Stimulated activated naive CD4-positive, alpha-beta T cell (primary cell): ENCODE results near the gene CLIC4.
"Not testable (repeated sequence)": the region's sequence is repeated elsewhere in the genome, so short reads cannot be mapped to it uniquely, and the experiment has no call there.

Experiments
- DNase-seq, 6 experiments: peaks; one replicate each; lab custom pipeline; 2025; lab: John Stamatoyannopoulos, UW

Gene CLIC4

GRCh38 chr1:24773618-24774017 is 28.4 kb downstream of the CLIC4 start:
- DNase-seq = no peak

GRCh38 chr1:24775348-24775747 is 30.1 kb downstream of the CLIC4 start:
- no peak for DNase-seq

- DNase-seq = no peak
These were observed 30.7 kb downstream of the CLIC4 start for GRCh38 chr1:24775916-24776315.

DNA sequence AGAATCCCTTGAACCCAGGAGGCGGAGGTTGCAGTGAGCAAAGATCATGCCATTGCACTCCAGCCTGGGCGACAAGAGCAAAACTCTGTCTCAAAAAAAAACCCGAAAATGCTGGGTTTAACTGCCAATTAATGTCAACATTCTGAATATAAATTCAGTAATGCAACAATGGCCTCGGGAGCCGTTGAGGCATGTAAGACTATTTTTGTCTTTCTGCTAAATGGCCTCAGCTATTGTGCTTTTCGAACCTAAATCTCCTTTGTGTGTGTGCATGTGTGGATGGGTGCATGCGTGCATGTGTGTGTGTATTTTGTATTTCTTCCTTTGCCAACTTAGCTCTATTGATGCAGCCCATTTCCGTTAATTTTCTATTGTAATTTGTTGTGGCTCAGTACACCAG is 31.6 kb downstream of the CLIC4 start:
- DNase-seq = no peak

DNA sequence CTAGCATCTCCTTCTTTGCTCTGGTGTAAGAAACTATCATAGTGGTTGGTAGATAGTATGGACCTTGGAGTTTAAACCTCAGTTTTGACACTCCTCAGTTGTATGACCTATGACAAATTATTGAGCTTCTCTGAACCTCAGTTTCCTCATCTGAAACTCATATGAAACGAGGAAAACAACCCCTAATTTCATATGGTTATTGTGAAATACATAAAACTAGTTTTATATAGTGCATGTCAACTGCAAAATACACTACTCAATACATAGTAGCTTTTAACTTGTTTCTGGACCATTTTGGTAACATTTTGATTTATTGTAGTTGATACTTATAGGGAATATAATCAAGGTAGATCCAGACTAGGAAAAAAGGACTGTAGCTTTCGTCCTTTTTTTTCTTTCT is 32.9 kb downstream of the CLIC4 start:
- DNase-seq = no peak

DNA sequence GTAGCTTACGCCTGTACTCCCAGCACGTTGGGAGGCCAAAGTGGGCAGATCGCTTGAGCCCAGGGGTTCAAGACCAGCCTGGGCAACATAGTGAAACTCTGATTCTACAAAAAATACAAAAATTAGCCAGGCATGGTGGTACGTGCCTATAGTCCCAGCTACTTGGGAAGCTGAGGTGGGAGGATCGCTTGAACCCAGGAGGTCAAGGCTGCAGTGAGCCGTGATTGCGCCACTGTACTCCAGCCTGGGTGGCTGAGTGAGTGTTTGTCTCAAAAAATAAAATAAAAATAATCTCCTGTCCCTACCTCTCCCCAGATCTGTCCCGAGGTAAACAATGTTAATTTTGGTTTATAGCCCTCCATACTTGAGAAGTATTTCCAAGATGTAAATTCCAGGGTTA is 34.0 kb downstream of the CLIC4 start:
- not testable (repeated sequence) for DNase-seq

DNA sequence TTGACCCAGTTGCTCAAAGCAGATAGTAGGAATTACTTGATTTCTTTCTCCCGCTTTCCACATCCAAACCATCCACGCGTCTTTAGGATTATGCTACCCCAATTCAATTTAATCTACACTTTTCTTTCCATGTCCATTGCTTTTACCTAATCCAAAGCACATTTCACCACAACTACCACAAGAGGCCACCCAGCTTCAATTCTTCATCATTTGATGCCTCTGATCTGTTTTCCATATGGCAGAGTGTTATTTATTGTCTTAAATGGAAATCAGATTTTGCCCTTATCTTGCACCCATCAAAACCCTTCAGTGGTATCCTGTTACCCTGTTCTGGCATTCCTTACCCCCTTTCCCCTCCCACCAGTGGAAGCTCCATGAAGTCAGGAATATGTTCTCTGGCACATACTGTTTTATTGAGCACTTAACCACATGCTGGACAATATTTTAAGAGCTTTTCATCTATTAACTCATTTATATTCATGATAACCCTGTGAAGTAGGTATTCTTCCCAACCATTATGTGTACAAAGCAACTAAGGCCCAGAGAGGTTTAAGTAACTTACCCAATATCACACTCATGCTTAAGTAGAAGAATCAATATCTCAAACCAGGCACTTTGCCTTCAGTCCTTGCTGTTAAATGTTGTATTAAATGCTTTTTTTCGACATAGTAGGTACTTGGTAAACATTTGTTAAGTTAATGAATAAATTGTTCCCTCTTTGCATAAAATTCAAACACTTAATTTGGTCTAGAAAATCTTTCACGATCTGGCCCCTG is 34.6 kb downstream of the CLIC4 start:
- DNase-seq = no peak

- DNase-seq = not testable (repeated sequence)
These were observed 35.4 kb downstream of the CLIC4 start for GRCh38 chr1:24780626-24781025.

GRCh38 chr1:24782689-24783088 is 37.4 kb downstream of the CLIC4 start:
- no peak for DNase-seq

DNA sequence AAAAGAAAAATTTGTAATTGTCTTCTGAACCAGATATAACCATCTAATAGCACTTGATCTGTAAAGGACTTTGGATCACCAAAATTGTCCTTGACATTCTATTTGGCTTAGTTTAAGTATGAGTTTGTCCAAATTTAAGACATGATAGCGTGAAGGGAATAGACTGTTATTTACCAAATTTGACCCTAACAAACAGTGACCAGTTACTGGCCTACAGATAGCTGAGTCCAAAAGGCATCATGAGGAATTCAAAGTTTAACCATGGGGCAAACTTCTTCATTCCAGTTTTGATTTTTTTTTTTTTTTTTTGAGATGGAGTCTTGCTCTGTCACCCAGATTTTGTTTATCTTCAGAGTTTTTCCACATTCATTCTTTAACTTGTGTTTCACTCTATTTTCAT is 38.5 kb downstream of the CLIC4 start:
- DNase-seq = no peak

DNA sequence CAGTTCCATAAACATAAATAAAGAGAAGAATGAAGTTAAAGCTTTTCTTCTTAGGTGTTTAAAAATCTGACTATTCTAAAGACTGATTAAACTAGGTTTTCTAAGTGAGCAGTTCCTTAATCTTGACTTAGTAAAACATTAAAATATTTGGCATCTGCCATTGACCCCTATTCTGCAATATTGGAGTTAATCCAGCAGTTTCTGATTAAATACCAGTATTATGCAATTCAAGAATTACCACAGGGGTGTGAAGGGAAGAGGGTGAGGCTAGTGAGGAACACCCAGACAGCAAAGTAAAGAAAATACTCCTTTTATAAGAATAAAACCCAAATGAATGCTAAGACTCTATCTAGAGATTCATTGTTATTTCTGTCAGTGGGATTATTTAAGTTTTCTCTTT is 40.9 kb downstream of the CLIC4 start:
- no peak for DNase-seq

- no peak for DNase-seq
These were observed 45.2 kb downstream of the CLIC4 start for GRCh38 chr1:24790490-24790889.

DNA sequence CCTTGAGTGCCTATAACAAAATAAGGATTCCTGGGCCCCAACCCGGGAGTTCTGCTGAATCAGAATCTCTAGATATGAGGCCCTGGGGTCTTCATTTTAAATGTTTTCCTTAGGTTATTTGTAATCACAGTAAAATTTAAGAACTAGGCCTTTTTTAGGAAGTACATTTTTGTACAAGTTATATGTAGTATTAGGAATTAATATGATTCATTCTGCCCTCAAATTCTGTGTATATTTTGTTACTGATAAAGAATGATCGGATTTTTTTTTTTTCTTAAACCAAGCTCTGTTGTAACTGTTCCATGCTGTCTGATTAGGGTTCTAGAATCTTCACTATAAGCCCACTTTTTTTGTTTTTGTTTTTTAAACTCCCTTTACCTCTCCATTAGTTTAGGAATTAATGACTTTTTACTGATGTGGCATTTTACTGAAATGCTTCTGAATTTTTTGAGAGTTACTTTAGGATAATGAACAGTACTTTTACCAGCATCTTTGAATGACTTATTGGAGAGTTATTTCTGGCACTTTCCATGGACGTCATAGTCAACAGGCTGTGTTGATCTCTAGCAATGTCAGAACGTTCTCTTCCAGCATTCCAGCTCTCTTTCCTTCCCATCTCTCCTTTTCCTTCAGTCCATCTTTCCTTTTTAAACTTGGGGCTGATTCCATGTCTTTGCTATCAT is 48.3 kb downstream of the CLIC4 start:
- DNase-seq = no peak

GRCh38 chr1:24794130-24794502 is 48.9 kb downstream of the CLIC4 start:
- not testable (repeated sequence) for DNase-seq

- no peak for DNase-seq
These were observed 50.0 kb downstream of the CLIC4 start for GRCh38 chr1:24795236-24795635.

DNA sequence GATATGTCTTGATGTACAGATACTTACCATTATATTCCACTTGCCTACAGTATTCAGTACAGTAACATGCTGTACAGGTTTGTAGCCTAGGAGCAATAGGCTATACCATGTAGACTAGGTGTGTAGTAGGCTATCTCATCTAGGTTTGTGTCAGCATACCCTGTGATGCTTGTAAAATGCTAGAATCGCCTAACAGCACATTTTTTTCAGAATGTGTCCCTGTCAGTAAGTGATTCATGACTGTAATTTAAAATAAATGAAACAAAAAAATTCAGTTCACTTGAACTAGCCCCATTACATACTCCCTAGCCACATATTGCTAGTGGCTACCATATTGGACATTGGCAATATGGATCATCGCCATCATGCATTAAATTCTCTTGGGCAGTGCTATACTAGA is 51.3 kb downstream of the CLIC4 start:
- DNase-seq = no peak

DNA sequence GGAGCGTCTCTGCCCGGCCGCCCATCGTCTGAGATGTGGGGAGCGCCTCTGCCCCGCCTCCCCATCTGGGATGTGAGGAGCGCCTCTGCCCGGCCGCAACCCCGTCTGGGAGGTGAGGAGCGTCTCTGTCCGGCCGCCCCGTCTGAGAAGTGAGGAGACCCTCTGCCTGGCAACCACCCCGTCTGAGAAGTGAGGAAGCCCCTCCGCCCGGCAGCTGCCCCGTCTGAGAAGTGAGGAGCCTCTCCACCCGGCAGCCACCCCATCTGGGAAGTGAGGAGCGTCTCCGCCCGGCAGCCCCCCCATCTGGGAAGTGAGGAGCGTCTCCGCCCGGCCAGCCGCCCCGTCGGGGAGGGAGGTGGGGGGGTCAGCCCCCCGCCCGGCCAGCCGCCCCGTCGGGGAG is 54.0 kb downstream of the CLIC4 start:
- not testable (repeated sequence) for DNase-seq

- no peak for DNase-seq
These were observed 55.9 kb downstream of the CLIC4 start for GRCh38 chr1:24801176-24801575.

DNA sequence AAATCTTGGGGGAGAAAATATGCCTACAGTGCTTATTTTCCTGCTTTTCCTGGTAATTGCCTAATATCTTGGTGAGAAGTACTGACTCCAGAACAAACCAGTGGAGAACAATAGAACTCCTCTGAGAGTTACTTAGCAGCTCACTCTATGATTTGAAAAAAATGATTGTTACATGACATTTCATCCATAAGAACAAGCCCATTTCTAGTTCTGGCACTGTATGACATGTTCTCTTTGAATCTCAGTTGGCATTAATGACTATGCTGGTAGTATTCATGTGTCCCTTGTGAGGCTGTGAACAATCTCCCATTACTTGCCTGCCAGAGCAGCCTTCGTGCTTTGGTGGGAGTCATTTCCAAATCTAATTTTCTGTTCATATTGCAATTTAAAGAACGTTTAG is 58.0 kb downstream of the CLIC4 start:
- no peak for DNase-seq

DNA sequence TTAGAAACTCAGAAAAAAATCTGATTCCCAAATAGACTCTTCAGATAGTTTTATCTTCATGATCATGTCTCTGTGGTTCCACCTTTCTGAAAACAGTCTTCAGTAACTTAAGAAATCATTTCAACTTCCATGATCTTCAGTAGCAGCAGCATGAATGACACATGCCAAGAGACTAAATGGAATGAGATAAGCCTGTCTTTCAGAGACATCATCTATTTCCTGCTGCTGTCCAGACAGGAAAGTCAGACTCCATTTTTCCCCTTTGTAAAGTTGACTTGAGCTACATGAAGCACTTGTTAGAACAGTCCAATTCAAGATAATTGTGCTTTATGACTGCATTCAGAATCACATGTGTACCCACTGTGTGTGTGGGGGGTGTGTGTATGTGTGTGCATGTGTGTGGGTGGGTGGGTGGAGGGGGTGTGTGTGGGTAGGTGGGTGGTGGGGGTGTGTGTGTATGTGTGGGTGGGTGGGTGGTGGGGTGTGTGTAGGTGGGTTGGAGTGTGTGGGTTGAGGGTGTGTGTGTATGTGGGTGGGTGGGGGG is 58.8 kb downstream of the CLIC4 start:
- DNase-seq = no peak

GRCh38 chr1:24805534-24806301 is 60.5 kb downstream of the CLIC4 start:
- DNase-seq = no peak

DNA sequence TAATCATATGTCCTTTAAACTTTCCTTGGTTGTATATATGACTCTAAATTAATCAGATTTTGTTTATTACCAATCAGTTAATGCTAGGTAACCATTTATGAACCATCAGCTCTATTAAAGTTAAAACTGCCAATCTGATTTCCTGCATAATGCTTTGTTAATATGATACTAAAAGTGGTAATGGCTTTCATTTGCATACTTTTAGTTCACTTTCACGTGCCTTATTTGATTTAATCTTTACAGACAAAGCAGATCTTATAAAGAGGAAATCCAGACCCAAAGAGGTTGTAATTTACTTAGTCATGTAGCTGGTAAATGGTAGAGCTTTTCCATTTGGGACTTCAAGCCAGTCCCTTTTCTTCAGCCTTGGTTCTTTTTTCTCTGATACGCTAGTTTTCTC is 61.3 kb downstream of the CLIC4 start:
- no peak for DNase-seq

DNA sequence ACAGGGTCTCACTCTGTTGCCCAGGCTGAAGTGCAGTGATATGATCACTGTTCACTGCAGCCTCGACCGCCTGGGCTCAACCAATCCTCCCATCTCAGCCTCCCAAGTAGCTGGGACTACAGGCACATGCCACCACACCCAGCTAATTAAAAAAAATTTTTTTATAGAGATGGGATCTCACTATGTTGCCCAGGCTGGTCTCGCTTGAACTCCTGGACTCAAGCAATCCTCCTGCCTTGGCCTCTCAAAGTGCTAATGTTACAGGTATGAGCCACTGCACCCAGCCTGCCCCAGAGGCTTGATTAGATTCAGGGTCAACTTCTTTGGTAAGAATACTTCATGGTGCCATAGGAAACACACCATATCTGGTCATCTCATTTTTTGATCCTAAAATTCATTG is 66.2 kb downstream of the CLIC4 start:
- DNase-seq = not testable (repeated sequence)
